GM18505 (cell line): Measurements from ENCODE around the gene CENPQ.

Experiments
- ATAC-seq: cut with Tn5 transposase; IDR thresholded peaks from one replicate; pipeline ENCODE4 v1.9.1; 2021; ENCODE audit not compliant: unreplicated experiment
- POLR2A ChIP-seq: IDR thresholded peaks from 4 replicates; pipeline ENCODE4 v1.6.1; 2011; ENCODE audit warnings: borderline replicate concordance; ENCODE audit not compliant: insufficient read depth, insufficient read length; ENCODE audit errors: extremely low read depth

CENPQ gene

GRCh38 chr6:49539102-49539501 is 75.9 kb downstream of the CENPQ start:
- no peak for TF ChIP-seq POLR2A
- no peak for ATAC-seq

GRCh38 chr6:49540614-49541013 is 77.4 kb downstream of the CENPQ start:
- no peak for TF ChIP-seq POLR2A
- no peak for ATAC-seq

GRCh38 chr6:49541210-49541724 is 78.1 kb downstream of the CENPQ start:
- ATAC-seq: no peak

GRCh38 chr6:49541936-49542335 is 78.8 kb downstream of the CENPQ start:
- no peak for TF ChIP-seq POLR2A
- no peak for ATAC-seq

More at GRCh38 chr6:49541210-49541724, 78.1 kb downstream of the CENPQ start:
- TF ChIP-seq POLR2A: no peak
